IMR-90 (cell line): ENCODE results near the gene AMY1B. TPM values are rescaled to one million over a fixed set of nuclear protein-coding genes. Genes with fewer than 3 reads are reported as not detected.
"Not testable (repeated sequence)": the region's sequence is repeated elsewhere in the genome, so short reads cannot be mapped to it uniquely, and the experiment has no call there.

ENCODE experiments used
- ATAC-seq: fragments of 200-7000 bp; cut with Tn5 transposase; 2 replicates; pipeline ENCODE4 v1.9.1; 2020; ENCODE audit warnings: low read depth, mild to moderate bottlenecking, moderate library complexity
- BruUV-seq: library from RNA; stranded (reverse); fragments of 400-500 nt; replicated peaks from 2 replicates; lab custom pipeline; 2021; lab: Mats Ljungman, UMichigan
- CTCF ChIA-PET: fragments of 300-600 bp; formaldehyde crosslinking; extraction: SDS; loops from one replicate; lab custom pipeline; 2021; ENCODE audit warnings: antibody characterized with exemption; lab: Yijun Ruan, JAX
- POLR2A ChIA-PET: fragments of 300-600 bp; sonication (Branson Sonifier 250); formaldehyde crosslinking; loops from one replicate; lab custom pipeline; 2022; ENCODE audit warnings: antibody characterized with exemption; ENCODE audit not compliant: unreplicated experiment; lab: Charles Lee
- DNase-seq: peaks from one replicate; pipeline ENCODE4 v3.0.0; 2013
- H2AFZ ChIP-seq: replicated peaks from 2 replicates; pipeline ENCODE3; 2013; ENCODE audit warnings: low read length, mild to moderate bottlenecking; ENCODE audit not compliant: poor library complexity
- H2AK5ac ChIP-seq: 2 replicates; pipeline ENCODE4 v1.6.1; 2013; ENCODE audit warnings: low read depth, low read length, inconsistent platforms
- H2AK9ac ChIP-seq: replicated peaks from 2 replicates; pipeline ENCODE3; 2013; ENCODE audit warnings: mild to moderate bottlenecking, low read depth, low read length, moderate library complexity; ENCODE audit not compliant: poor library complexity
- H2BK120ac ChIP-seq: 2 replicates; pipeline ENCODE4 v1.6.1; 2013; ENCODE audit warnings: low read depth, low read length, inconsistent platforms
- H2BK15ac ChIP-seq: 3 replicates; pipeline ENCODE4 v1.6.1; 2013; ENCODE audit warnings: low read depth, low read length, inconsistent platforms
- H2BK20ac ChIP-seq: 2 replicates; pipeline ENCODE4 v1.6.1; 2013; ENCODE audit warnings: low read depth, mild to moderate bottlenecking, inconsistent platforms, low read length, moderate library complexity
- H2BK5ac ChIP-seq: 2 replicates; pipeline ENCODE4 v1.6.1; 2013; ENCODE audit warnings: mild to moderate bottlenecking, low read depth, low read length, inconsistent platforms; ENCODE audit not compliant: poor library complexity, severe bottlenecking
- H3K14ac ChIP-seq: replicated peaks from 2 replicates; pipeline ENCODE4 v1.6.1; 2013; ENCODE audit warnings: low read depth, low read length, inconsistent platforms
- H3K18ac ChIP-seq: 2 replicates; pipeline ENCODE4 v1.6.1; 2013; ENCODE audit warnings: low read depth, low read length, control low read depth
- H3K23ac ChIP-seq: 2 replicates; pipeline ENCODE4 v1.6.1; 2013; ENCODE audit warnings: low read depth, low read length, inconsistent platforms
- H3K27ac ChIP-seq: 2 replicates; pipeline ENCODE4 v1.5.1; 2013; ENCODE audit warnings: mild to moderate bottlenecking, control low read depth, low read length; ENCODE audit not compliant: insufficient read depth
- H3K27me3 ChIP-seq: 2 replicates; pipeline ENCODE4 v1.6.1; 2013; ENCODE audit warnings: low read length; ENCODE audit not compliant: control insufficient read depth, insufficient read depth
- H3K36me3 ChIP-seq: 2 replicates; pipeline ENCODE4 v1.6.1; 2013; ENCODE audit warnings: low read length, mixed read lengths; ENCODE audit not compliant: control insufficient read depth, insufficient read depth
- H3K4ac ChIP-seq: 2 replicates; pipeline ENCODE4 v1.6.1; 2013; ENCODE audit warnings: low read depth, low read length, inconsistent platforms
- H3K4me1 ChIP-seq: 2 replicates; pipeline ENCODE4 v1.6.1; 2013; ENCODE audit warnings: low read length, mixed read lengths; ENCODE audit not compliant: control insufficient read depth, insufficient read depth
- H3K4me2 ChIP-seq: 2 replicates; pipeline ENCODE4 v1.6.1; 2013; ENCODE audit warnings: low read depth, mild to moderate bottlenecking, control low read depth, low read length, moderate library complexity
- H3K4me3 ChIP-seq: 2 replicates; pipeline ENCODE4 v1.5.1; 2013; ENCODE audit warnings: low read depth, mild to moderate bottlenecking, control low read depth, low read length, moderate library complexity; ENCODE audit not compliant: insufficient read depth
- H3K56ac ChIP-seq: 2 replicates; pipeline ENCODE4 v1.6.1; 2013; ENCODE audit warnings: low read length, inconsistent platforms; ENCODE audit not compliant: insufficient read depth; ENCODE audit errors: extremely low read depth
- H3K79me1 ChIP-seq, 2 experiments: 2 replicates each; pipeline ENCODE4 v1.6.1; 2013; ENCODE audit warnings: low read length in 2 of 2, inconsistent platforms in 1 of 2, low read depth in 1 of 2
- H3K9ac ChIP-seq: 2 replicates; pipeline ENCODE4 v1.6.1; 2013; ENCODE audit warnings: low read depth, low read length, control low read depth
- H3K9me1 ChIP-seq: 2 replicates; pipeline ENCODE4 v1.6.1; 2013; ENCODE audit warnings: low read length, inconsistent platforms; ENCODE audit not compliant: insufficient read depth
- H3K9me3 ChIP-seq: 2 replicates; pipeline ENCODE4 v1.6.1; 2013; ENCODE audit warnings: low read length; ENCODE audit not compliant: control insufficient read depth, insufficient read depth
- H4K20me1 ChIP-seq: 2 replicates; pipeline ENCODE4 v1.6.1; 2013; ENCODE audit warnings: low read length, inconsistent platforms; ENCODE audit not compliant: insufficient read depth
- H4K5ac ChIP-seq: 2 replicates; pipeline ENCODE4 v1.6.1; 2013; ENCODE audit warnings: mild to moderate bottlenecking, low read depth, low read length, control low read depth
- H4K8ac ChIP-seq, 2 experiments: 2 replicates each; pipeline ENCODE4 v1.6.1; 2013; ENCODE audit warnings: low read depth in 2 of 2, low read length in 2 of 2, control low read depth in 1 of 2, inconsistent platforms in 1 of 2
- H4K91ac ChIP-seq: 2 replicates; pipeline ENCODE4 v1.6.1; 2013; ENCODE audit warnings: low read depth, low read length, inconsistent platforms; ENCODE audit not compliant: insufficient read depth
- WGBS, 2 experiments: methylation state at CpG; one replicate each; pipeline versions ENCODE4 v1.1.5 to v1.1.7; 2013; ENCODE audit warnings: missing lambda C conversion rate in 2 of 2; ENCODE audit not compliant: insufficient read length in 1 of 2; ENCODE audit errors: extremely low coverage in 2 of 2; 5-methylcytosine and 5-hydroxymethylcytosine counted together
- dilution Hi-C: fragments of 300-500 bp; cut with HindIII; formaldehyde crosslinking; loops from one replicate; pipeline ENCODE4 v1.14.3; 2018; ENCODE audit warnings: low sequenced_read_pairs; ENCODE audit not compliant: unreplicated experiment
- in situ Hi-C: fragments of 300-500 bp; cut with MboI; formaldehyde crosslinking; loops from 3 replicates; pipeline ENCODE4 v1.14.3; 2019; ENCODE audit warnings: low sequenced_read_pairs, inconsistent platforms, mixed read lengths
- intact Hi-C: fragments of 100-400 bp; cut with micrococcal nuclease; formaldehyde crosslinking; loops from 2 replicates; pipeline ENCODE4 v1.10.0; 2022
- polyA plus RNA-seq, 3 experiments: library from polyadenylated mRNA; depleted of rRNA; stranded (reverse); fragments of >200 nt; gene quantifications; 2 replicates each; pipeline ENCODE4 v1.2.3, GENCODE V29; 2012; ENCODE audit warnings: low replicate concordance in 1 of 3
- total RNA-seq: library from RNA; depleted of rRNA; stranded (reverse); fragments of >200 nt; gene quantifications from 2 replicates; pipeline ENCODE4 v1.2.3, GENCODE V29; 2012

Gene AMY1B
- total and polyA plus RNA-seq, 2 of the 4 experiments (the other 2 are of a cell fraction) = not detected

DNA sequence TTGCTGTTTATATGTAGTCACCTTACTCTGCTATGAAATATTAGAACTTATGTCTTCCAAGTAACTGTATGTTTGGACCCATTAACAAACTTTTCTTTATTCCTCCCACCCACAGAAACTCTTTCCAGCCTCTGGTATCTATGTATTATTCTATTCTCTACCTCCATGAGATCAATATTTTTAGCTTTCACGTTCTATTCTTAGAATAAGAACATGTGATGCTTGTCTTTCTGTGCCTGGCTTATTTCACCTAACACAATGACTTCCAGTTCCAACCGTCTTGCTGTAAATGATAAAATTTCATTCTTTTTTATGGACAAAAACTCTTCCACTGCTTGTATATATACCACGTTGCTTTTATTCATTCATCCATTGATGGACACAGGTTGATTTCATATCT is 39.3 kb upstream of the AMY1B start:
- H4K91ac ChIP-seq, intact Hi-C loops, H3K18ac ChIP-seq, H3K9me1 ChIP-seq, dilution Hi-C loops, H3K23ac ChIP-seq, H3K56ac ChIP-seq, POLR2A ChIA-PET, H3K27ac ChIP-seq, H3K4me1 ChIP-seq, H2AK5ac ChIP-seq, in situ Hi-C loops, H4K5ac ChIP-seq, H2AFZ ChIP-seq, BruUV-seq, H3K36me3 ChIP-seq, H2AK9ac ChIP-seq, H3K4me3 ChIP-seq, CTCF ChIA-PET, H3K27me3 ChIP-seq, H2BK15ac ChIP-seq, H3K4me2 ChIP-seq, DNase-seq, H3K4ac ChIP-seq, H3K14ac ChIP-seq, H2BK5ac ChIP-seq, H4K8ac ChIP-seq, H2BK120ac ChIP-seq, H3K79me1 ChIP-seq, ATAC-seq, H3K9ac ChIP-seq, H3K9me3 ChIP-seq, H4K20me1 ChIP-seq, H2BK20ac ChIP-seq: not testable (repeated sequence)
- no CpG with 5 or more reads among the region's 3 CpGs for WGBS, 2 experiments

DNA sequence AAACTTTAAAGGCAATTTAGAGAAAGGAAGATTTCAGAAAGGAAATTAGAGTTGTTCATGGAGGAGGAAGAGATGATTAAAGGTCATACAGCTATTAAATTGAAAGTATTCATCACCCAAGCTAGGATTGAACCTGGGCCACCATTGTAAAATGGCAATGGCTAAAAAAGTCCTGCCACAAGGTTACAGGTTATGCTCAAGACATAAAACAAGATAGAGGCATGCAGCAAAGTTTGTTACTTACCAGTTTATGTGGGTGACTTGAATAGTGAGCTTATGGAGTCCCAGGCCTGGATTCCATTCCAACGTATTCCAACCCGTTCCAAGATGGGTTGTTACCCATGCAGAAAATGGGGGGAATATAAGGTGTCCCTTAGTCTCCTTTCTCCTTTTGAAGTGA is 25.5 kb upstream of the AMY1B start:
- ATAC-seq, intact Hi-C loops, H3K4ac ChIP-seq, H3K27ac ChIP-seq, H4K5ac ChIP-seq, H4K91ac ChIP-seq, H3K9me1 ChIP-seq, H3K4me1 ChIP-seq, dilution Hi-C loops, H3K27me3 ChIP-seq, H2AK9ac ChIP-seq, H3K23ac ChIP-seq, in situ Hi-C loops, H2BK20ac ChIP-seq, POLR2A ChIA-PET, CTCF ChIA-PET, H3K79me1 ChIP-seq, H4K8ac ChIP-seq, H2AK5ac ChIP-seq, H3K4me3 ChIP-seq, H3K9ac ChIP-seq, H3K18ac ChIP-seq, H3K56ac ChIP-seq, H2AFZ ChIP-seq, H2BK15ac ChIP-seq, DNase-seq, H3K9me3 ChIP-seq, H3K14ac ChIP-seq, H3K36me3 ChIP-seq, H2BK120ac ChIP-seq, H4K20me1 ChIP-seq, BruUV-seq, H3K4me2 ChIP-seq, H2BK5ac ChIP-seq: not testable (repeated sequence)
- WGBS, 2 experiments = no CpG with 5 or more reads among the region's 2 CpGs
